Lung (tissue), 12 donors: ENCODE data around the gene HNRNPA2B1. TPM values are rescaled to one million over a fixed set of nuclear protein-coding genes. Genes with fewer than 3 reads are reported as not detected.
A peak's percentile ranks its signal among the peaks of the same experiment; 100 is the strongest.
"Not testable (repeated sequence)": the region's sequence is repeated elsewhere in the genome, so short reads cannot be mapped to it uniquely, and the experiment has no call there.

Experiments
- ATAC-seq: fragments of 200-7000 bp; cut with Tn5 transposase; one replicate; pipeline ENCODE4 v1.9.1; 2020; ENCODE audit warnings: moderate number of reproducible peaks; ENCODE audit not compliant: insufficient read depth, low FRiP score
- DNase-seq, 3 donors: peaks; one replicate each; pipeline ENCODE4 v3.0.0-alpha.2; 2013 to 2017
- H3K27ac ChIP-seq, 2 donors: one replicate each; pipeline ENCODE4 v1.5.1; 2013; ENCODE audit warnings: mild to moderate bottlenecking in 2 of 2, moderate library complexity in 2 of 2, control low read depth in 1 of 2, inconsistent platforms in 1 of 2, low read depth in 1 of 2, low read length in 1 of 2
- H3K27me3 ChIP-seq, 3 donors: one replicate each; pipeline ENCODE4 v1.5.1; 2013; ENCODE audit warnings: low read length in 2 of 3; ENCODE audit not compliant: control insufficient read depth in 3 of 3, insufficient read depth in 3 of 3
- H3K36me3 ChIP-seq, 4 donors: one replicate each; pipeline ENCODE4 v1.5.1; 2013; ENCODE audit warnings: low read length in 4 of 4, mild to moderate bottlenecking in 1 of 4, moderate library complexity in 1 of 4; ENCODE audit not compliant: control insufficient read depth in 4 of 4, insufficient read depth in 4 of 4
- H3K4me1 ChIP-seq, 5 donors: one replicate each; pipeline ENCODE4 v1.5.1; 2013; ENCODE audit warnings: low read length in 5 of 5, mild to moderate bottlenecking in 2 of 5, moderate library complexity in 1 of 5; ENCODE audit not compliant: control insufficient read depth in 5 of 5, insufficient read depth in 5 of 5
- H3K4me3 ChIP-seq: one replicate; pipeline ENCODE4 v1.5.1; 2013; ENCODE audit warnings: mild to moderate bottlenecking, control low read depth, moderate library complexity
- H3K9ac ChIP-seq, 2 donors: one replicate each; pipeline ENCODE4 v1.5.1; 2013; ENCODE audit warnings: low read length in 2 of 2, control low read depth in 1 of 2; ENCODE audit not compliant: insufficient read depth in 1 of 2
- H3K9me3 ChIP-seq, 4 donors: one replicate each; pipeline ENCODE4 v1.5.1; 2013; ENCODE audit warnings: low read length in 3 of 4, mild to moderate bottlenecking in 1 of 4, moderate library complexity in 1 of 4; ENCODE audit not compliant: control insufficient read depth in 4 of 4, insufficient read depth in 3 of 4
- WGBS, 2 donors: extraction: QIAGEN DNeasy Blood & Tissue Kit; methylation state at CpG; one replicate each; pipeline ENCODE4 v1.1.7; 2013; 5-methylcytosine and 5-hydroxymethylcytosine counted together
- polyA plus RNA-seq, 2 donors: library from polyadenylated mRNA; stranded (reverse); fragments of 200-250 nt; gene quantifications; one replicate each; pipeline ENCODE4 v1.2.1, GENCODE V29; 2013
- total RNA-seq, 2 donors: library from RNA; depleted of rRNA in 1 of 2; stranded (reverse); fragments of >200 nt in 1 of 2; gene quantifications; one replicate each; pipeline ENCODE4 v1.2.1, GENCODE V29; 2014 to 2021
- TF ChIP-seq, protein P1 (sequence below): IDR thresholded peaks from 2 replicates; pipeline ENCODE4 v1.5.1; 2012; ENCODE audit warnings: mild to moderate bottlenecking; ENCODE audit errors: control extremely low read depth, extremely low read depth
- donor health status: control.
- donor health status: control.
- donor health status: Bipolar disorder and iron deficiency.
- donor health status: healthy.
- donor health status: DM: yes; HTN: yes; CAD: no.

The HNRNPA2B1 gene
- total and polyA plus RNA-seq, 4 donors: 363 to 572 (median 482) TPM

DNA sequence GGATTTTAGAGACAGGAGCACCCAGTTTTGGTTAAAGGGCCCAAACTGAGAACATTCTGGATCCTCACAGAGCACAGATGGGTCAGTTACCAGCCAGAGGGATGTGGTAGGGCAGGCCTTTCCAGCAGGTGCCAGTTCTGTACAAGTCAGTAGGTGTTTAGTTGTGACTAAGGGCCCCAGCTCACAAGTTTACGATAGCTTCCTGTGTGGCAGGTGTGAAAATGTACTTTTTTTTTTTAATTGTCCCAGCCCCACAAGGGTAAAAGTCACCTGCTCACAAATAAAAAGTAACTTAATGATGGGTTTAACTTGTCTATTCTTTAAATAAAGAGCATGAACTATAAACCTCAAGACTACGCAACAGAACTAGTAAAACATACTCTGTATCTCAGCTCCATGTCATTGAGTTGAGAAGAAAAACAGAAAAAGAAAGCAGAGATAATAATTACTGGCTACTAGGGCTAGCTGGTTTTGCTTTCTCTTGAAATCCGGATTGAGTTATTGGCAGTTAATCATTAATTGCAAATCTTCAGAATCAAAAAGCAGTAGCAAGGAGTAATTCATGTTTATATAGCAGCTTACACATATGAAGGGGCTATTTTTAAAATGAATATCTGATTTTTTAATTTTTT, 33.1 kb downstream of the HNRNPA2B1 start:
- Histone ChIP-seq H3K27ac (no peak overlapping the region), H3K9me3 (no peaks in the 10 kb centered on the region), H3K4me1 (peaks cover 0 to 5% (median 0%) of the 10 kb centered on the region in 5 donors), H3K27me3 (no peaks in the 10 kb centered on the region), H3K4me3 (no peak overlapping the region), H3K36me3 (peaks cover 0 to 3% (median 0%) of the 10 kb centered on the region in 4 donors), H3K9ac (no peak overlapping the region)
- TF ChIP-seq, protein P1, sequence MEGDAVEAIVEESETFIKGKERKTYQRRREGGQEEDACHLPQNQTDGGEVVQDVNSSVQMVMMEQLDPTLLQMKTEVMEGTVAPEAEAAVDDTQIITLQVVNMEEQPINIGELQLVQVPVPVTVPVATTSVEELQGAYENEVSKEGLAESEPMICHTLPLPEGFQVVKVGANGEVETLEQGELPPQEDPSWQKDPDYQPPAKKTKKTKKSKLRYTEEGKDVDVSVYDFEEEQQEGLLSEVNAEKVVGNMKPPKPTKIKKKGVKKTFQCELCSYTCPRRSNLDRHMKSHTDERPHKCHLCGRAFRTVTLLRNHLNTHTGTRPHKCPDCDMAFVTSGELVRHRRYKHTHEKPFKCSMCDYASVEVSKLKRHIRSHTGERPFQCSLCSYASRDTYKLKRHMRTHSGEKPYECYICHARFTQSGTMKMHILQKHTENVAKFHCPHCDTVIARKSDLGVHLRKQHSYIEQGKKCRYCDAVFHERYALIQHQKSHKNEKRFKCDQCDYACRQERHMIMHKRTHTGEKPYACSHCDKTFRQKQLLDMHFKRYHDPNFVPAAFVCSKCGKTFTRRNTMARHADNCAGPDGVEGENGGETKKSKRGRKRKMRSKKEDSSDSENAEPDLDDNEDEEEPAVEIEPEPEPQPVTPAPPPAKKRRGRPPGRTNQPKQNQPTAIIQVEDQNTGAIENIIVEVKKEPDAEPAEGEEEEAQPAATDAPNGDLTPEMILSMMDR: no peak
- 86 to 89% methylated on average over 3 of the region's 3 CpGs for WGBS, 2 donors
- no peak for ATAC-seq
- no peak for DNase-seq

DNA sequence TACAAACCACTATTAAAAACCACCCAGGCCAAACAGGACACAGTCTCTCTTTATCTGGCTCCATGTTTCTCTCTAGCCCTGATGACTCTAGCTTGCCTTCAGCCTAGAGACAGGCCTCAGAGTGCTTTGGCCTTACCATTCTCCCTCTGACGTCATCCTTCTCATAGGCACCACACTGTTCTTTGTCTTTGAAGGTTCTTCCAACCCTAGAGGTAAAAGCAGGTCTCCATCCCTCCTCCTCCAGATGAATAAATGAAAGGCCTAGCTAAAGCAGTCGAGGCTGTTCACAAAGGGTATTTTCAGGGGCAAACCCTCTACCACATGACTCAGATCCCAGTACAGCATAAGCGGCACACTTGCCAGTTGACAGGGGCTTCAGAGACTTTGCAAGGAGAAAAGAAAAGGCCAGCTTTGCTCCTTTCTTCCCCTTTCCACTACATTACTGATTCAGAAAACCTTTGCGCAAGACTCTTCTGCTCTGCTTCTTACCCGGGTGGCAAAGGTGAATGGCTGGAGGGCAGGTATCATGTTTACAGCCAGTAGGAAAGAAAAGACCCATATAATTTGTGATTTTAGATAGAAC, 33.8 kb downstream of the HNRNPA2B1 start:
- TF ChIP-seq, protein P1: no peak
- Histone ChIP-seq H3K4me1 (peaks cover 0 to 5% (median 0%) of the 10 kb centered on the region in 5 donors), H3K4me3 (no peak overlapping the region), H3K36me3 (peaks cover 0 to 3% (median 0%) of the 10 kb centered on the region in 4 donors), H3K9me3 (no peaks in the 10 kb centered on the region), H3K27me3 (no peaks in the 10 kb centered on the region), H3K9ac (no peak overlapping the region), H3K27ac (peak overlapping the region in 1 of 2 donors; percentile 33)
- WGBS, 2 donors: 73 to 75% methylated on average over 5 of the region's 5 CpGs
- DNase-seq (no peak), ATAC-seq (no peak)

DNA sequence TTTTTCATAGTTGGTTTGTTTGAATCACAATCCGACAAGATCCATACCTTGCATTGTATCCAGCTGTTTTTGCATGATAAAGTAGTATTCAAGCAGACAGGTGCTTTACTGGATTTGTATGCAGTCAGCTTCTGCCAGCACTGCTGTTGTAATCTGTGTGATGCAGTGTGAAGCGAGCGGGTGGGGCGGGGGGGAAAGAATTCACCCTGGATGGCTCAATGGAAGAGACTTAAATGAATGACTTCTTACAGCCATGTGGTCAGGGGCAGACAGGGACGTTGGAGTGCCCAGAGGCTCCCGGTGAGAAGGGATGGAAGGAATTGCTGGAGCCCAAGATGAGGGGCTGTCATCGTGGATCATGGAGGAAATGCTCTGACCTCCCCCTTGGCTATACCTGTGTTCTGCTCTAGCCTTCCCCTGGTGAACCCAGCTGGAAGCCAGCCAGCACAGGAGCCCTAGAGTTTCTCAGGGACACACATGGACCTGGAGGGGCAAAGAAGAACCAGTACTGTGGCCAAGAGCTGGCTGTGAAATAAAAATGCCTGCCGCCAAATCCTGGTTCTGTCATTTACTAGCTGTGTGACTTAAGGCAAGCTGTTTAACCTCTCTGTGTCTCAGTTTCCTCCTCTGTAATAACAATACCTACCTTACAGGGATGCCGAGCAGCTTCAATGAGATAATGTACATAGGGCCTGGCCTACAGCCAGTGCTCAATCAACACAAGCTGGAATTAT, 34.4 kb downstream of the HNRNPA2B1 start:
- WGBS, 2 donors: 81 to 85% methylated on average over 9 of the region's 9 CpGs
- no peak for ATAC-seq

DNA sequence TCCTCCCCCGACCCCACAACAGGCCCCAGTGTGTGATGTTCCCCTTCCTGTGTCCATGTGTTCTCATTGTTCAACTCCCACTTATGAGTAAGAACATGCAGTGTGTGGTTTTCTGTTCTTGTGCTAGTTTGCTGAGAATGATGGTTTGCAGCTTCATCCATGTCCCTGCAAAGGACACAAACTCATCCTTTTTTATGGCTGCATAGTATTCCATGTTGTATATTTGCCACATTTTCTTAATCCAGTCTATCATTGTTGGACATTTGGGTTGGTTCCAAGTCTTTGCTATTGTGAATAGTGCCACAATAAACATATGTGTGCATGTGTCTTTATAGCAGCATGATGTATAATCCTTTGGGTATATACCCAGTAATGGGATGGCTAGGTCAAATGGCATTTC, 36.7 kb downstream of the HNRNPA2B1 start:
- H3K9me3 ChIP-seq, ATAC-seq, H3K9ac ChIP-seq, H3K27me3 ChIP-seq, H3K4me1 ChIP-seq, H3K36me3 ChIP-seq, DNase-seq, H3K27ac ChIP-seq, H3K4me3 ChIP-seq: not testable (repeated sequence)
- 62 to 71% methylated on average over 1 of the region's 1 CpG for WGBS, 2 donors

More for the DNA sequence above, 34.4 kb downstream of the HNRNPA2B1 start:
- no peaks in the 10 kb centered on the region for H3K9me3 ChIP-seq
- no peaks in the 10 kb centered on the region for H3K27me3 ChIP-seq
- TF ChIP-seq, protein P1: no peak
- peaks cover 0 to 5% (median 0%) of the 10 kb centered on the region in 5 donors for H3K4me1 ChIP-seq
- H3K4me3 ChIP-seq: no peak overlapping the region
- DNase-seq: no peak
- H3K27ac ChIP-seq: no peak overlapping the region
- no peaks in the 10 kb centered on the region for H3K36me3 ChIP-seq
- no peak overlapping the region for H3K9ac ChIP-seq
